Esophagus squamous epithelium (tissue), 4 donors: ENCODE measurements around the gene ISL2.

Experiments used
- CTCF ChIP-seq, 6 experiments: fragments of 450-650 bp in 4 of 6; fragments of 200-600 bp in 2 of 6; sonication (generic) in 2 of 6; IDR thresholded peaks; one replicate each; pipeline ENCODE4 v1.5.1; 2016 to 2019; ENCODE audit warnings: antibody characterized with exemption in 6 of 6, mild to moderate bottlenecking in 4 of 6, moderate library complexity in 4 of 6
- POLR2A ChIP-seq, 4 donors: fragments of 450-650 bp; IDR thresholded peaks; one replicate each; pipeline ENCODE4 v1.6.1; 2017; ENCODE audit warnings: antibody characterized with exemption in 4 of 4, mild to moderate bottlenecking in 4 of 4, moderate library complexity in 3 of 4

- no peak for TF ChIP-seq CTCF (IDR thresholded peaks at IDR 0.05)
- TF ChIP-seq POLR2A (IDR thresholded peaks at IDR 0.05) = no peak
These were observed 47.8 kb downstream of the ISL2 start for GRCh38 chr15:76384409-76384808.
